ENCODE measurements around the gene DFFB. TPM values are rescaled to one million over a fixed set of nuclear protein-coding genes. Genes with fewer than 3 reads are reported as not detected.

Gene DFFB
- polyA plus RNA-seq, 1 experiment, result 6.1 TPM

GRCh38 chr1:3837685-3838084 is 19.6 kb upstream of the DFFB start:
- DNase-seq (ENCODE audit: low read depth), result no peak
- H3K4me3 ChIP-seq (ENCODE audit: low read depth, low read length), result no peak overlapping the region
- H3K27me3 ChIP-seq (ENCODE audit: control insufficient read depth, insufficient read depth, low read length), result no peaks in the 10 kb centered on the region
- POLR2A ChIA-PET, result no interaction called here
- no peak for TF ChIP-seq CTCF (IDR thresholded peaks at IDR 0.05; ENCODE audit: insufficient read depth, low read depth, low read length)
- H3K36me3 ChIP-seq (ENCODE audit: control insufficient read depth, insufficient read depth, low read length), result peaks cover 22% of the 10 kb centered on the region
- CTCF ChIA-PET, result no interaction called here

- Histone ChIP-seq H3K4me3 (ENCODE audit: low read depth, low read length) (no peak overlapping the region), H3K36me3 (ENCODE audit: control insufficient read depth, insufficient read depth, low read length) (peaks cover 22% of the 10 kb centered on the region), H3K27me3 (ENCODE audit: control insufficient read depth, insufficient read depth, low read length) (no peaks in the 10 kb centered on the region)
- POLR2A ChIA-PET, result no interaction called here
- CTCF ChIA-PET, result no interaction called here
- no peak for TF ChIP-seq CTCF (IDR thresholded peaks at IDR 0.05; ENCODE audit: insufficient read depth, low read depth, low read length)
- no peak for DNase-seq (ENCODE audit: low read depth)
Observed at GRCh38 chr1:3838788-3839187, 18.5 kb upstream of the DFFB start.

- H3K27me3 ChIP-seq (ENCODE audit: control insufficient read depth, insufficient read depth, low read length), result no peaks in the 10 kb centered on the region
- no peak for DNase-seq (ENCODE audit: low read depth)
- CTCF ChIA-PET, result interaction anchor here (1.2 to 1.4 kb wide), 2 partner anchors 9 to 388 kb away, joined by 3 to 5 read pairs; no protein-coding TSS in a partner anchor
- no peak for TF ChIP-seq CTCF (IDR thresholded peaks at IDR 0.05; ENCODE audit: insufficient read depth, low read depth, low read length)
- POLR2A ChIA-PET, result no interaction called here
- H3K36me3 ChIP-seq (ENCODE audit: control insufficient read depth, insufficient read depth, low read length), result peaks cover 17% of the 10 kb centered on the region
- no peak overlapping the region for H3K4me3 ChIP-seq (ENCODE audit: low read depth, low read length)
Observed at GRCh38 chr1:3841491-3841890, 15.8 kb upstream of the DFFB start.

GRCh38 chr1:3842912-3843311 is 14.4 kb upstream of the DFFB start:
- ChIA-PET CTCF (no interaction called here), POLR2A (no interaction called here)
- H3K36me3 ChIP-seq (ENCODE audit: control insufficient read depth, insufficient read depth, low read length), result peaks cover 10% of the 10 kb centered on the region
- TF ChIP-seq CTCF (IDR thresholded peaks at IDR 0.05; ENCODE audit: insufficient read depth, low read depth, low read length), result no peak
- no peaks in the 10 kb centered on the region for H3K27me3 ChIP-seq (ENCODE audit: control insufficient read depth, insufficient read depth, low read length)
- no peak for DNase-seq (ENCODE audit: low read depth)
- no peak overlapping the region for H3K4me3 ChIP-seq (ENCODE audit: low read depth, low read length)

- H3K27me3 ChIP-seq (ENCODE audit: control insufficient read depth, insufficient read depth, low read length), result no peaks in the 10 kb centered on the region
- H3K36me3 ChIP-seq (ENCODE audit: control insufficient read depth, insufficient read depth, low read length), result peaks cover 10% of the 10 kb centered on the region
- no peak for TF ChIP-seq CTCF (IDR thresholded peaks at IDR 0.05; ENCODE audit: insufficient read depth, low read depth, low read length)
- H3K4me3 ChIP-seq (ENCODE audit: low read depth, low read length), result no peak overlapping the region
- CTCF ChIA-PET, result interaction anchor here (0.6 kb wide), 1 partner anchor 26 kb away, joined by 3 read pairs; no protein-coding TSS in a partner anchor
- no peak for DNase-seq (ENCODE audit: low read depth)
- POLR2A ChIA-PET, result no interaction called here
Observed at GRCh38 chr1:3846541-3846940, 10.7 kb upstream of the DFFB start.

All from BJ (cell line).